Mucosa of stomach (tissue), 1 donor: Measurements from ENCODE around the gene CLOCK.
A peak's percentile ranks its signal among the peaks of the same experiment; 100 is the strongest.
"Not testable (repeated sequence)": the region's sequence is repeated elsewhere in the genome, so short reads cannot be mapped to it uniquely, and the experiment has no call there.

Experiments
- H3K27me3 ChIP-seq: one replicate; pipeline ENCODE4 v1.7.0; 2013; ENCODE audit warnings: mild to moderate bottlenecking, low read length; ENCODE audit not compliant: control insufficient read depth, insufficient read depth
- H3K36me3 ChIP-seq: one replicate; pipeline ENCODE4 v1.7.0; 2013; ENCODE audit warnings: low read length; ENCODE audit not compliant: control insufficient read depth, insufficient read depth
- H3K4me1 ChIP-seq: one replicate; pipeline ENCODE4 v1.7.0; 2013; ENCODE audit warnings: mild to moderate bottlenecking, low read length; ENCODE audit not compliant: control insufficient read depth, insufficient read depth
- H3K4me3 ChIP-seq: one replicate; pipeline ENCODE4 v1.7.0; 2013; ENCODE audit warnings: low read length
- H3K9ac ChIP-seq: one replicate; pipeline ENCODE4 v1.7.0; 2013; ENCODE audit warnings: mild to moderate bottlenecking, low read length, moderate library complexity
- H3K9me3 ChIP-seq: one replicate; pipeline ENCODE4 v1.7.0; 2013; ENCODE audit warnings: mild to moderate bottlenecking, low read length, moderate library complexity; ENCODE audit not compliant: control insufficient read depth
- donor health status: Pancreatic carcinoma.

Gene CLOCK

GRCh38 chr4:55554453-55555030 is 7.8 kb upstream of the CLOCK start:
- Histone ChIP-seq H3K27me3 (no peaks in the 10 kb centered on the region), H3K9me3 (no peaks in the 10 kb centered on the region), H3K4me3 (no peak overlapping the region), H3K36me3 (no peaks in the 10 kb centered on the region), H3K4me1 (no peaks in the 10 kb centered on the region), H3K9ac (no peak overlapping the region)

DNA sequence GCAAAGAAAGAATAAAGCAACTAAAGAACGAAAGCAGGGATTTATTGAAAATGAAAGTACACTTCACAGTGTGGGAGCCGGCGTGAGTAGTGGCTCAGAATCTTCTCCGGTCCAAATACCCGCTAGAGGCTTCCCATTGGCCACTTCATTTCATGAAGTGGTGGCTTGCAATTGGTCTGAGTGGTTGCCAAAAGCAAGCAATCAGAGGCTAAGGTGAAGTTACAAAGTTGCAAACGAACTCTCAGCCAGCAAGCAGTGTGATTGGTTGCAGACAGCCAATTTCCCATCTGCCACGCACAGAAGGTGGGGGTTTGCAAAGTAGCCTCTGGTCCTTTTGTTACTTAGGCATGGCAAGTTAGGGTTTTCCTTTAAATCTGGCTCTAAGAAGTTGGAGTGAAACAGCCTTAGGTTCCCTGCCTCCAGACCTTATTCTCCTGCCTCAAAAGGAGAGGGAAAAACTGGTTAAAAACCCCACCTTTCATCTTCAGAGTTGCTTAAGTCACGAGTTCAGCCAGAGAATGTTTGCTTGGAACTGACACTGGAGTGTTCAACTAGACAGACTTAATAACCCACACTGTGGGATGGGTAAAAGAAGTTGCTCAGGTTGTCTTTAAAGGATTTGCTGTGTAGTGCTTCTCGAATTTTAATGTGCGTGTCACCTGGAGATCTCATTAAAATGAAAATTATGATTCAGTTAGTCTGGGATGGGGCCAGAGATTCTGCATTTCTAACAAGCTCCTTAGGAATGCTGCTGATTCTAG is 6.9 kb upstream of the CLOCK start:
- Histone ChIP-seq H3K9ac (no peak overlapping the region), H3K36me3 (no peaks in the 10 kb centered on the region), H3K27me3 (no peaks in the 10 kb centered on the region), H3K4me1 (no peaks in the 10 kb centered on the region), H3K9me3 (no peaks in the 10 kb centered on the region), H3K4me3 (no peak overlapping the region)

GRCh38 chr4:55551964-55552363 is 5.3 kb upstream of the CLOCK start:
- H3K4me1 ChIP-seq, result not testable (repeated sequence)

DNA sequence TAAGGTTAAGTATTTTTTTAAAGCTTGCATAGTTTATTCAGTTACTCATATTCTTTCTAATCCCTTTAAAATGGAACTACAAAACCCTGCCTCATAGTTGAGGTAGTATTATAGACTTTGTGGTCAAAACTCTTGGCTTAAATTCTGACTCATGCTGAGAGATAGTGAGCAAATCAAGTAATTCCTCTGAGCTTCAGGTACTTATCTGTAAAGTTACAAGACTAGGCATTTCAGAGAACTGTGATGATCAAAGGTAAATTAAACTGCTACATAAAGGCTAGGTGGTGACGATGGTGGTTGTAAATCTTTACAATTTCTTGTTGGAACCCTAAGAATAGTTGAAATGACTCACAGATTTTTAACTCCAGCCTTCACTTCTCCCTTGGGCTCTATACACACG is 3.2 kb upstream of the CLOCK start:
- Histone ChIP-seq H3K4me1 (peaks cover 8% of the 10 kb centered on the region), H3K4me3 (no peak overlapping the region), H3K9me3 (no peaks in the 10 kb centered on the region), H3K27me3 (no peaks in the 10 kb centered on the region), H3K36me3 (no peaks in the 10 kb centered on the region), H3K9ac (no peak overlapping the region)

More at GRCh38 chr4:55551964-55552363, 5.3 kb upstream of the CLOCK start:
- H3K27me3 ChIP-seq, H3K9me3 ChIP-seq, H3K36me3 ChIP-seq, H3K4me3 ChIP-seq, H3K9ac ChIP-seq: not testable (repeated sequence)

GRCh38 chr4:55547918-55548317 is 1.2 kb upstream of the CLOCK start:
- H3K4me3 ChIP-seq, result no peak overlapping the region
- peaks cover 8% of the 10 kb centered on the region for H3K4me1 ChIP-seq
- no peaks in the 10 kb centered on the region for H3K27me3 ChIP-seq
- H3K9ac ChIP-seq, result peak overlapping the region; percentile 82
- H3K9me3 ChIP-seq, result no peaks in the 10 kb centered on the region
- no peaks in the 10 kb centered on the region for H3K36me3 ChIP-seq

DNA sequence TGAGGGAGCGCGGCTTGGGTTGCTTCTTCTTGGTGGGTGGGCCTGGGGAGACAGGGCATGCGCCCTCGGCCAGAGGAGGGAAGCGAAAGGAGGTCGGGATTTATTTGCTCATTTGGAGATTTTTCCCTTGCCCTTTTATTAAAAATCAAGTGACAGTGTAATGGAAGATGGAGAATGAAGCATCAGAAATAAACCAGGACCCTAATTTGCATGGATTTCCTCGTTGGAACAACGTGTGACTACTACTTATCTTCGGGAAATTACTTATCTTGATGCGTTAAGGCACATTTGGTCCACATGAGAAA is 709 bp upstream of the CLOCK start:
- Histone ChIP-seq H3K9ac (peak overlapping the region; percentile 82), H3K4me3 (peak overlapping the region; percentile 98), H3K36me3 (no peaks in the 10 kb centered on the region), H3K4me1 (peaks cover 8% of the 10 kb centered on the region), H3K9me3 (no peaks in the 10 kb centered on the region), H3K27me3 (no peaks in the 10 kb centered on the region)

DNA sequence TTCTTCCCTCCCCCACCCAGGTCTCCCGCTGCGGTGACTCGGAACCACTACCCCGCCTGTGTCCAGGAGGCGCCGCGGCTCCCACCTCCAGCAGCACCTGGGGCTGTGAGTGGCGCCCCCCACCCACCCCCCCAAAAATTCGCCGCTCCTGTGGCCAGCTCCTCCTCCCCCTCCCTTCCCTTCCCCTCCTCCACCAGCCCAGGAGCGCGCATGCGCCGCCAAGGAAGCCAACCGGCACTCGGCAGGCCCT is 278 bp downstream of the CLOCK start:
- Histone ChIP-seq H3K27me3 (no peaks in the 10 kb centered on the region), H3K9ac (peak overlapping the region; percentile 86), H3K4me1 (peaks cover 8% of the 10 kb centered on the region)

GRCh38 chr4:55545641-55546505 is 836 bp downstream of the CLOCK start:
- peaks cover 8% of the 10 kb centered on the region for H3K4me1 ChIP-seq
- H3K9ac ChIP-seq, result peak overlapping the region; percentile 86
- no peaks in the 10 kb centered on the region for H3K36me3 ChIP-seq
- H3K4me3 ChIP-seq, result peak overlapping the region; percentile 61
- H3K27me3 ChIP-seq, result no peaks in the 10 kb centered on the region
- H3K9me3 ChIP-seq, result no peaks in the 10 kb centered on the region

More for the DNA sequence above, 278 bp downstream of the CLOCK start:
- Histone ChIP-seq H3K9me3 (no peaks in the 10 kb centered on the region), H3K4me3 (peak overlapping the region; percentile 98), H3K36me3 (no peaks in the 10 kb centered on the region)

DNA sequence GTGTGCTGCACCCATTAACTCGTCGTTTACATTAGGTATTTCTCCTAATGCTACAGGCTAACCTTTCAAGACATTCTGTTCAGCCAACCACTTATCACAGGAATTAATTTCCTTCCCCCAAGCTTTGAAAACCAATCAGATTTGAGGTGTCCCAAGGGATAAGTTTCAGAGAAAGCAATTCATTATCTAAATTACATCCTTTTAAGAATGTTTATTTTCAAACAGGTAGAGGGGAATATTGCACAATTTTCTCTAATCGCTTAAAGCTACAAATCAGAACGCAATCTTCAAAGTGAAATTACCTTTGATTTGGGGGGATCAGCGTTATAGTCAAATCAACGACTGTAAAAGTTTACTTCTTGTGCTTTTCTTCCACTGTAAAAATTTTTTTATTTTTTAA is 1.6 kb downstream of the CLOCK start:
- Histone ChIP-seq H3K36me3 (no peaks in the 10 kb centered on the region), H3K9ac (peak overlapping the region; percentile 86), H3K4me1 (peaks cover 8% of the 10 kb centered on the region), H3K9me3 (no peaks in the 10 kb centered on the region), H3K27me3 (no peaks in the 10 kb centered on the region), H3K4me3 (peak overlapping the region; percentile 61)

- H3K9ac ChIP-seq, result no peak overlapping the region
- no peaks in the 10 kb centered on the region for H3K27me3 ChIP-seq
- no peaks in the 10 kb centered on the region for H3K9me3 ChIP-seq
- H3K4me1 ChIP-seq, result peaks cover 8% of the 10 kb centered on the region
- H3K4me3 ChIP-seq, result no peak overlapping the region
- no peaks in the 10 kb centered on the region for H3K36me3 ChIP-seq
These were observed 2.9 kb downstream of the CLOCK start for GRCh38 chr4:55543858-55544257.

GRCh38 chr4:55540271-55540670 is 6.4 kb downstream of the CLOCK start:
- H3K36me3 ChIP-seq, result no peaks in the 10 kb centered on the region
- no peak overlapping the region for H3K4me3 ChIP-seq
- H3K27me3 ChIP-seq, result no peaks in the 10 kb centered on the region
- no peaks in the 10 kb centered on the region for H3K9me3 ChIP-seq
- H3K9ac ChIP-seq, result no peak overlapping the region
- no peaks in the 10 kb centered on the region for H3K4me1 ChIP-seq

DNA sequence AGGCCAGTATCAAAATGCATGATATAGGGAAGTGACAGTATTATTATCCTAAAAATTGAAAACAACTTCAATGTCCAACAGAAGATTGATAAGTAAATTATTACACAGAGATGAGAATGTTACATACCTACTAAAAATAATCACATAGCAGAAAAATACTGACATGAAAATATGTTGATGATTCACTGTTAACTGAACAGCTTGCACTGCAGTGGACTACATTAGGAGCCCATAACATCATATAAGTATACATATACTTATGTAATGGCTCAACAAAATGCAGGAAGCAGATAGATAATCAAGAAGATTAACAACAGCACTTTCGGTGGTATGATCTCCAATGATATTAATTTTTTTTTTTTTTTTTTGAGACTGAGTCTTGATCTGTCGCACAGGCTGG is 7.1 kb downstream of the CLOCK start:
- H3K4me3 ChIP-seq, result no peak overlapping the region
- no peaks in the 10 kb centered on the region for H3K9me3 ChIP-seq
- no peaks in the 10 kb centered on the region for H3K4me1 ChIP-seq
- H3K9ac ChIP-seq, result no peak overlapping the region
- no peaks in the 10 kb centered on the region for H3K27me3 ChIP-seq
- no peaks in the 10 kb centered on the region for H3K36me3 ChIP-seq
